Uterus (tissue), 4 donors: Measurements from ENCODE around the gene SLC23A2. TPM values are rescaled to one million over a fixed set of nuclear protein-coding genes. Genes with fewer than 3 reads are reported as not detected.
"Not testable (repeated sequence)": the region's sequence is repeated elsewhere in the genome, so short reads cannot be mapped to it uniquely, and the experiment has no call there.

Source experiments
- DNase-seq, 2 donors: peaks; one replicate each; pipeline ENCODE4 v3.0.0-alpha.2; 2019 to 2020
- H3K27ac ChIP-seq, 2 donors: fragments of 200-600 bp; sonication (generic); 1 replicate in 1 of 2; 2 replicates in 1 of 2; pipeline ENCODE4 v1.5.1; 2016 to 2018
- H3K27me3 ChIP-seq, 2 donors: fragments of 200-600 bp; sonication (generic); one replicate each; pipeline ENCODE4 v1.5.1; 2018 to 2019; ENCODE audit warnings: control low read depth in 1 of 2
- H3K36me3 ChIP-seq, 2 donors: fragments of 200-600 bp; sonication (generic); one replicate each; pipeline ENCODE4 v1.5.1; 2019; ENCODE audit warnings: control low read depth in 1 of 2
- H3K4me1 ChIP-seq, 2 donors: fragments of 200-600 bp; sonication (generic); one replicate each; pipeline ENCODE4 v1.5.1; 2018 to 2019; ENCODE audit warnings: control low read depth in 1 of 2
- H3K4me3 ChIP-seq, 2 donors: fragments of 200-600 bp; sonication (generic); 1 replicate in 1 of 2; 2 replicates in 1 of 2; pipeline ENCODE4 v1.5.1; 2018 to 2019; ENCODE audit warnings: mild to moderate bottlenecking in 1 of 2
- H3K9me3 ChIP-seq, 2 donors: fragments of 200-600 bp; sonication (generic); one replicate each; pipeline ENCODE4 v1.5.1; 2019; ENCODE audit warnings: control low read depth in 1 of 2
- POLR2A ChIP-seq, 2 donors: fragments of 450-650 bp; IDR thresholded peaks; one replicate each; pipeline ENCODE4 v1.6.1; 2016; ENCODE audit warnings: antibody characterized with exemption in 2 of 2, mild to moderate bottlenecking in 1 of 2, moderate library complexity in 1 of 2
- intact Hi-C: fragments of 100-400 bp; cut with DNase I; formaldehyde crosslinking; loops from one replicate; pipeline ENCODE4 v1.15.1; 2023; ENCODE audit warnings: low total_unique reads
- total RNA-seq, 4 donors: library from RNA; depleted of rRNA in 3 of 4; stranded (reverse); fragments of >200 nt in 3 of 4; gene quantifications; one replicate each; pipeline versions ENCODE4 v1.1.0 to v1.2.4, GENCODE V29; 2014 to 2023
- TF ChIP-seq, protein P1 (sequence below), 4 experiments: fragments of 200-600 bp in 2 of 4; fragments of 450-650 bp in 2 of 4; sonication (generic) in 2 of 4; IDR thresholded peaks; one replicate each; pipeline ENCODE4 v1.5.1; 2016 to 2019; ENCODE audit warnings: antibody characterized with exemption in 4 of 4, mild to moderate bottlenecking in 2 of 4, moderate library complexity in 1 of 4
- donor health status: DM: yes; HTN: yes; CAD: no.

The SLC23A2 gene
- total RNA-seq, 4 donors from 2014 or later: 6.2 to 41.4 (median 26.6) TPM

DNA sequence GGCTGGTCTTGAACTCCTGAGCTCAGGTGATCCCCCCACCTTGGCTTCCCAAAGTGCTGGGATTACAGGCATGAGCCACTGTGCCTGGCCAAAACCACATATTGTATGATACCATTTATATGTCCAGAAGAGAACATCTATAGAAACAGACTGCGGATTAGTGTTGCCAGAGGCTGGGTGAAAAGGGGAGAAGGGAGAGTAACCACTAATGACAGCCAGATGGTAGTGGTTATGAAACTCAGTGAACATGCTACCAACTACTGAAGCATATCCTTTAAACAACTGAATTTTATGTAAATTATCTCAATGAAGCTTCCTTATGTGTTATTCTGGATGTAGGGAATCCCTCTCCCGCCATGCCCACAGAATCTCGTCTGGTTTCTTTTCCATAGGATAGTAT, 15.7 kb downstream of the SLC23A2 start:
- Histone ChIP-seq H3K36me3 (no peaks in the 10 kb centered on the region), H3K27ac (no peak overlapping the region), H3K4me3 (no peak overlapping the region), H3K4me1 (no peaks in the 10 kb centered on the region), H3K27me3 (no peaks in the 10 kb centered on the region), H3K9me3 (no peaks in the 10 kb centered on the region)
- DNase-seq: no peak
- TF ChIP-seq, protein P1, sequence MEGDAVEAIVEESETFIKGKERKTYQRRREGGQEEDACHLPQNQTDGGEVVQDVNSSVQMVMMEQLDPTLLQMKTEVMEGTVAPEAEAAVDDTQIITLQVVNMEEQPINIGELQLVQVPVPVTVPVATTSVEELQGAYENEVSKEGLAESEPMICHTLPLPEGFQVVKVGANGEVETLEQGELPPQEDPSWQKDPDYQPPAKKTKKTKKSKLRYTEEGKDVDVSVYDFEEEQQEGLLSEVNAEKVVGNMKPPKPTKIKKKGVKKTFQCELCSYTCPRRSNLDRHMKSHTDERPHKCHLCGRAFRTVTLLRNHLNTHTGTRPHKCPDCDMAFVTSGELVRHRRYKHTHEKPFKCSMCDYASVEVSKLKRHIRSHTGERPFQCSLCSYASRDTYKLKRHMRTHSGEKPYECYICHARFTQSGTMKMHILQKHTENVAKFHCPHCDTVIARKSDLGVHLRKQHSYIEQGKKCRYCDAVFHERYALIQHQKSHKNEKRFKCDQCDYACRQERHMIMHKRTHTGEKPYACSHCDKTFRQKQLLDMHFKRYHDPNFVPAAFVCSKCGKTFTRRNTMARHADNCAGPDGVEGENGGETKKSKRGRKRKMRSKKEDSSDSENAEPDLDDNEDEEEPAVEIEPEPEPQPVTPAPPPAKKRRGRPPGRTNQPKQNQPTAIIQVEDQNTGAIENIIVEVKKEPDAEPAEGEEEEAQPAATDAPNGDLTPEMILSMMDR (IDR thresholded peaks at IDR 0.05): no peak
- no peak for TF ChIP-seq POLR2A (IDR thresholded peaks at IDR 0.05)
- intact Hi-C loops: no loop called here

DNA sequence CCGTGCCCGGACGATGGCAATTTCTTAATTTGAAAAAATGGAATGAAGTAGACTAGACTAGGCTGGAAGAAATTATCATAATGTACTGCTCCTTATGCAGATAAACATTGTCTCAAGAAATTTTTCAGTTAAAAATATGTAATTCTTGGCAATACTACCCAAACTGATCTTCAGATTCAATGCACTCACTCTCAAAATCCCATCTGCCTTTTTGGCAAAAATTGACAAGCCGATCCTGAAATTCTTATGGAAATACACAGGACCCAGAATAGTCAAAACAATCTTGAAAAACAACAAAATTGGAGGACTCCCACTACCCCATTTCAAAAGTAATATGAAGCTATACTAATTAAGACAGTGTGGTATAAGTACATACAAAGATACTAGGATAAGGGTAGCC, 19.0 kb downstream of the SLC23A2 start:
- H3K27ac ChIP-seq: no peak overlapping the region
- H3K9me3 ChIP-seq: no peaks in the 10 kb centered on the region
- no peak overlapping the region for H3K4me3 ChIP-seq
- H3K36me3 ChIP-seq: no peaks in the 10 kb centered on the region
- no peaks in the 10 kb centered on the region for H3K27me3 ChIP-seq
- TF ChIP-seq POLR2A (IDR thresholded peaks at IDR 0.05): no peak
- DNase-seq: no peak
- no peaks in the 10 kb centered on the region for H3K4me1 ChIP-seq
- intact Hi-C loops: no loop called here

DNA sequence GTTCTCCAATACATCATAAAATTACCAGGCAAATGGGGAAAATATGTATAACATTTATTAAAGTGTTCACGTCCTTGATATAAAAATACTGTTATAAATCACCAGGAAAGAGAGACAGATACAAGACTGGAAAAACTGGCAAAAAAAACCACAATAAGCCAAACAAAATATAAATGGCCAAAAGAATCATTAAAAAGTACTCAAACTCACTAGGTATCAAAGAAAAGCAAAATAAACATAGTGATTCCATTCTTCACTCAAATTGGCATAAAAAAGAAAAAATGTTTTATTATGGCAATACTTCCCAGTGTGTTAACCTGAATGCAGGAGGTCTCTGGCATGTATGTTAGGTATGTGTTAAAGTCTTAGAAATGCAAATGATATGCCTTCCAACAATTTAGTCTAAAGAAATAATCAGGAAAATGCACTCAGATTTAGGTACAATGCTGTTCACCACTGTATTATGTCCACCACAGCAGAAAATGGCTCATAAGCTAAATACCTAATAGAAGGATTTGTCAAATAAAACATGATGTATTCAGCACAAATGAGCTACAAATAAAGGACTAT, 21.4 kb downstream of the SLC23A2 start:
- Histone ChIP-seq H3K27me3 (no peaks in the 10 kb centered on the region), H3K9me3 (no peaks in the 10 kb centered on the region), H3K4me3 (no peak overlapping the region), H3K4me1 (no peaks in the 10 kb centered on the region), H3K27ac (no peak overlapping the region), H3K36me3 (no peaks in the 10 kb centered on the region)
- intact Hi-C loops: no loop called here
- TF ChIP-seq, protein P1 (IDR thresholded peaks at IDR 0.05): no peak
- TF ChIP-seq POLR2A (IDR thresholded peaks at IDR 0.05): no peak
- DNase-seq: no peak

DNA sequence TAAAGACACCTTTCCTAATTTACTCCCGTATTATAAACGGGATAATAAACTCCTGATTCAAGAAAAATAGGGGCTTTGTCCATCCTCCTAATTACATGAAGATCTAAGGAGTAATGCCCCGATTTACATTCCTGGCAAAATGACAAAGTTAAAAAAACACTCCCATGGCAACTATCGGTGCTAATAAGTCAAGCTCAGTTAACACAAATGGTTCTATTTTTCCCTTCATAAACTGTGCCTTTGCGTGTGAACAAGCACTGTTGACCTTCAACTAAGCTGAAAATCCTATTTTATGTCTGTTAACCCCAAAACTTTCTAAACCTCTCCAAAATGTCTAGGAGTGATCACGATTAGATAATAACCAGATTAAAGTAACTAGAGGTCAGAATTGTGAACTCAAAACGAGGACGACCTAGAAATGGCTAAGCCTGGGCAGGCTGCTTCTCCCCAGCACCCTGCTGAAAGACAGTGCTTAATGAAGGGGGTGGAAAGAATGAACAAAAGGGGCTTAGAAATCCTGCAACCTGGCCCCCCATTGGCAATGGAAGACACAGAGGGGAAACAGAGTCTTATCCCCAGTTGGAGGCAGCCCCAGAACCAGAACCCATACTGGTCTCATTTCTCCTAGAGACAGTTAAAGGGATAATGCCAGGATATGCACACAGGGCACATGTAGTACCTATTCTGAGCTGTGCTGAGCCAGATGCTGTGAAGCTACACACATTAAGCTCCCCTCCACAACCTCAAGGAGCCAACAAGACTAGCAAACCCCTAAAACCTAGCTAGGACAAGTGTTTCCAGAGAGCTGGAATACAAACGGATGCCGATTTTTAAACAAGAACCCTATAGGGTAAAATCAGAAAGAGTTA, 23.0 kb downstream of the SLC23A2 start:
- no peak overlapping the region for H3K4me3 ChIP-seq
- no peak overlapping the region for H3K27ac ChIP-seq
- DNase-seq: no peak
- intact Hi-C loops: no loop called here
- no peaks in the 10 kb centered on the region for H3K4me1 ChIP-seq
- H3K9me3 ChIP-seq: no peaks in the 10 kb centered on the region
- TF ChIP-seq, protein P1 (IDR thresholded peaks at IDR 0.05): no peak
- no peak for TF ChIP-seq POLR2A (IDR thresholded peaks at IDR 0.05)
- H3K27me3 ChIP-seq: no peaks in the 10 kb centered on the region
- H3K36me3 ChIP-seq: no peaks in the 10 kb centered on the region

DNA sequence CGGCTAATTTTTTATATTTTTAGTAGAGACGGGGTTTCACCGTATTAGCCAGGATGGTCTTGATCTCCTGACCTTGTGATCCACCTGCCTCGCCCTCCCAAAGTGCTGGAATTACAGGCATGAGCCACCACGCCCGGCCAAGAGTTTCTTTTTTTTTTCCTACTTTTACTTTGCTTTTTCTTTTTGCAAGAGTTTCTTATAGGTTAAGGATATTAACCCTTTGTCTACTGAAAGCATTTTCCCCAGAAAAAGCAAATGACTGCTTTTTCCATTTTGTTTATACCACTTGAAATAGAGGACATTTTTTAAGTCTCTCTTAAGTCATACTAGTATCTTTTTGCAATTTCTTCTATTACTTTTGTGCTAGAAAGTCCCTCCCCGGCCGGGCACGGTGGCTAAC, 25.3 kb downstream of the SLC23A2 start:
- H3K9me3 ChIP-seq, H3K4me1 ChIP-seq, H3K27me3 ChIP-seq, H3K27ac ChIP-seq, H3K36me3 ChIP-seq, H3K4me3 ChIP-seq, DNase-seq, intact Hi-C loops: not testable (repeated sequence)

DNA sequence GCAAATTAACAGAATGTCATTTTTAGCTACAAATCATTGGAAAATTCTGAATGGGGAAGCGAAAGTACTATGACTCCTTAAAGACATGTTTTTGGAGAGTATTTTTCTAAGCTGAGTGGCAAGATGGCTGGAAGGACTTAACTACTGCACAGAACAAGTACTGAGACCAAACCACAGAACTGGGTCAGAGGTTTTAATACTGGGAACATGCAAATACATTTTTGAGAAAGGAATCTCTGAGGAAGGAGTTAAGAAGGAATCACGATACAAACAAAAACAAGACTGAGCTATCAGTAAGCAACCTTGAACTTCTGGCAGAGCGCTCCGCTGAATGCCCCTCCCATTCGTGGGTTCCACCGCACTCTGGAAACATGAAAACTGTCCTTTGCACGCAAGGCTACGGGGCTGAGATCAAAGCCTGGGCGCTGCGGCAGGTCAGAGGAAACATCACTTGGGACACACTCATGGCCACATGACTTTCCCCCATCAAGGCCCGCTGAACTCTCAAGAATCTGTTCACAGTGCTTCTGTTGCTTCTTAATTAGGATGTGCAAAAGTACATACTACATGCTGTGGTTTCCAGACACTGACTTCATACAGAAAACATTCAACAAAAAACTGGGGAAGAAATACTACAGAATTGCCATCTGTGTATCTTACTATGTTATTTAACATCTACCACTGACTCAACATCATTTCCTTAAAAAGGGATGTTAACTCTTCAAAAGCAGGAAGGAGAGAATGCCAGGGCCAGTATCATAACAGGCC, 27.8 kb downstream of the SLC23A2 start:
- no peaks in the 10 kb centered on the region for H3K9me3 ChIP-seq
- no peaks in the 10 kb centered on the region for H3K4me1 ChIP-seq
- TF ChIP-seq POLR2A (IDR thresholded peaks at IDR 0.05): no peak
- TF ChIP-seq, protein P1 (IDR thresholded peaks at IDR 0.05): no peak
- H3K4me3 ChIP-seq: peak overlapping the region in 1 of 2 donors; percentile 10
- H3K36me3 ChIP-seq: no peaks in the 10 kb centered on the region
- peak; percentile 43 to 48 for DNase-seq
- intact Hi-C loops: no loop called here
- peak overlapping the region; percentile 64 to 81 for H3K27ac ChIP-seq
- H3K27me3 ChIP-seq: no peaks in the 10 kb centered on the region
